ENCODE data around the gene HTATSF1.

DNA sequence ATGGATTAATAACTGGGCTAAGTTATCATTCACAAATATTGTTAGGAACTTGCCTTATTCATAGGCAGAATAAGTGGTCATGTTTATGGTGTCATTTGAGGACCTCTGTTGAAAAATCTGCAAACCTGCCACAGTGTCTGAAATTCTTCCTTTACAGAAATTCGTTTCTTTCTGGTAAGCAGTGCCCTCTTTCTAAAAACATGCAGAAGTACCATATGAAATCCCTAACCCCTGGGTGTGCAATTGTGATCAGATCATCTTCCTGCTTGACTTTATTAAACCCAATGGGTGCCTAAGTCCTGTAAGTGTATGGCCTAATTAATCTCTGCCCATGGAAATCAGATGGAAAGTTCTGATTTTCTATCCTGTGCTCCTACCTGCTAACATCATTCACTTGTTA lies 4.4 kb upstream of the HTATSF1 start:
- TF ChIP-seq GATA2 (IDR thresholded peaks at IDR 0.05; ENCODE audit: low read depth, low read length) (no peak), GATA3 (IDR thresholded peaks at IDR 0.05; ENCODE audit: low read depth, low read length) (no peak)
